ENCODE results near the gene TTLL9.

DNA sequence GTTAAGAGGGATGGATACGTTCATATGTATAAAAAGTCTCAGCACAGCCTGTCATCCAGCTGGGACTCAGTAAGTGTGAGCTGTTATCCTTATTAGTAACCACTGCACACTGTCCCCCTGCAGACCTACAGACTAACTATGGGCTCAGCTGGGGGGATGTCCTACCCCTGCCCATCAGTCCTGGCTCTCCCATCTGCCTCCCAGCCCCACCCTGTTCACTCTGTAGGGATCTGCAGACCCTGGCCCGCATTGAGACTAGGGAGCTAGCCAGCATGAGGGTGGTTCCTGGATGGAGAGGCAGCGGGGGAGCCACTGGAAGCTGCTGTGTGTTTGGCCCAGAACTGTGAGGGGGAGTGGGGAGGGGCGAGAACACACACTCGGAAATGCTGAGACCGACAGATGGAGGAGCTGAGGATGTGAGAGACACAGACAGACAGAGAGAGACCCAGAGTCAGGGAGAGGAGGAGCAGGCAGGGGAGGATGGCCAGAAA, 114.6 kb downstream of the TTLL9 start:
- TF ChIP-seq, protein P1, sequence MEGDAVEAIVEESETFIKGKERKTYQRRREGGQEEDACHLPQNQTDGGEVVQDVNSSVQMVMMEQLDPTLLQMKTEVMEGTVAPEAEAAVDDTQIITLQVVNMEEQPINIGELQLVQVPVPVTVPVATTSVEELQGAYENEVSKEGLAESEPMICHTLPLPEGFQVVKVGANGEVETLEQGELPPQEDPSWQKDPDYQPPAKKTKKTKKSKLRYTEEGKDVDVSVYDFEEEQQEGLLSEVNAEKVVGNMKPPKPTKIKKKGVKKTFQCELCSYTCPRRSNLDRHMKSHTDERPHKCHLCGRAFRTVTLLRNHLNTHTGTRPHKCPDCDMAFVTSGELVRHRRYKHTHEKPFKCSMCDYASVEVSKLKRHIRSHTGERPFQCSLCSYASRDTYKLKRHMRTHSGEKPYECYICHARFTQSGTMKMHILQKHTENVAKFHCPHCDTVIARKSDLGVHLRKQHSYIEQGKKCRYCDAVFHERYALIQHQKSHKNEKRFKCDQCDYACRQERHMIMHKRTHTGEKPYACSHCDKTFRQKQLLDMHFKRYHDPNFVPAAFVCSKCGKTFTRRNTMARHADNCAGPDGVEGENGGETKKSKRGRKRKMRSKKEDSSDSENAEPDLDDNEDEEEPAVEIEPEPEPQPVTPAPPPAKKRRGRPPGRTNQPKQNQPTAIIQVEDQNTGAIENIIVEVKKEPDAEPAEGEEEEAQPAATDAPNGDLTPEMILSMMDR (IDR thresholded peaks at IDR 0.05): no peak
- no peak for TF ChIP-seq POLR2A (IDR thresholded peaks at IDR 0.05)

Data from esophagus squamous epithelium (tissue), 4 donors.